GM15510 (cell line): ENCODE results near the gene PDE6B.

Experiments used
- POLR2A ChIP-seq: IDR thresholded peaks from 3 replicates; pipeline ENCODE4 v1.6.1; 2011; ENCODE audit warnings: borderline replicate concordance; ENCODE audit not compliant: insufficient read length; ENCODE audit errors: extremely low read depth

Gene PDE6B

DNA sequence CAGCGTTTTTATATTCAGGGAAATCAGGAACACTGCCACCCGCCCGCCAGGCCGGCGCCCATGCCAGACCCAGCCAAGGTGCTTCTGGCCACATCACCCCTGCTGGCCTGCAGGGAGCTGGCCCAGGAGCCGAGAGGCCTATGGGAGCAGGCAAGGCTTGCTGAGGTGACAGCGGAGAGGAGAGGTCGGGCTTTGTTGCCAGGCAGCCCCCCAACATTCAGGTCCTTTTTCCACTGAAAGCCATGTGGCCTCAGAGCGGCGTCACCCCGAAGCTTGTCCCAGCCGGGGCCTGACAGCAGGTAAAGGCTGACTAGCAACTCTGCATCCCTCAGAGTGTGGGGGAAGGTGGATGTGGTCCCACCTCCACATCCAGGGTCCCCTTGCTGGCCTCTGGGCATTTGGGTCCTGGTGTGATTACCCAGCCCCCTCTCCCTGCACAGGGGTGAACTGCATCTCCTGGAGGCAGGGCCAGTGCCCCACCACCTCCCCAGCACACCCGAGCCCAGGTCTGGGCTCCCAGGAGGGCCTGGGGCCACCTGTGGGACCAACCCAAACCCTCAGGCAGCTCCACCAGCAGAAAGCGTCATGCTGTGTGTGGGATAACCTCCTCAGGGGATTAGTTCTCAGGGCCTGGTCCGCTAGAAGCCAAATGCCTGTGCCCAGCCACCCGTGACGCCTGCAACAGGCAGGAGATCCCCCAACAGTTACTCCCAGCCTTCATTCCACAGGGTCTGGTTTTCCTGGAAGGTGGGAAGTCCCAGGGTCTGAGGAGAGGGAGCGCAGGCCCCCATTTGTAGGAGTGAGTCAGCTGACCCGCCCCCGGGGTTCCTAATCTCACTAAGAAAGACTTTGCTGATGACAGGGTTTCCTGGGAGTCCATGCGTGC, at the start of gene PDE6B:
Gene PDE6B, plus strand, starts transcription at position 869 of the 886 bp plus-strand sequence. CDS start 54 bp downstream, outside the sequence.
- no peak for TF ChIP-seq POLR2A

DNA sequence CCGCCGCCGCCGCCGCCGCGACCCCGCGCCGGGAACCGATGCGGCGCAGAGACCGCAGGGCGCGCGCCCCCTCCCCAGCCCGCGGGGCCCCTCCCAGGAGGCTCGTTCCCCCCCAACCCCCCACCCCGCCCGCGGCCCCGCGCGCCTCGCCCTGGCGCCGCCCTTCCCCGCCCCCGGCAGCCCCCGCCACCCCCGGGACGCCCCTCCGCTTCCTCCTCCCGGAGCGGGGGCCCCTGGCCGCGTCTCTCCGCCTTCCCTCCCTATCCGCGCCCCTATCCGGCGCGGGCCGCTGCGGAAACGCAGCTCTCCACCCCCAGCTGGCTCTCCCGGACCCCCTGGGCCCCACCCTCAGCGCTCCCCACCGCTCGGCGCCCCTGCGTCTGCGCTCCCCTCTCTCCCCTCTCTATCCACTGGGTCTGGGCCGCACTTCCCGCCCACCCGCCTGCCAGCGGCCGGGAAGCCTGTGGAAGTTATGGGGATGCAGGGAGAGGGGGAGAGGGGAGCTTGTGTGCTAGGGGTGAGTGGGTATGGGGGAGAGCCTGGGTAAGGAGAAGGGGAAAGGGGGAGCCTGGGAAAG, 49.0 kb upstream of the PDE6B start, which contains the start of gene TMEM271:
Gene TMEM271, minus strand, starts transcription at position 51 of the 577 bp plus-strand sequence. CDS start 233 bp downstream, outside the sequence.
- TF ChIP-seq POLR2A, result no peak

DNA sequence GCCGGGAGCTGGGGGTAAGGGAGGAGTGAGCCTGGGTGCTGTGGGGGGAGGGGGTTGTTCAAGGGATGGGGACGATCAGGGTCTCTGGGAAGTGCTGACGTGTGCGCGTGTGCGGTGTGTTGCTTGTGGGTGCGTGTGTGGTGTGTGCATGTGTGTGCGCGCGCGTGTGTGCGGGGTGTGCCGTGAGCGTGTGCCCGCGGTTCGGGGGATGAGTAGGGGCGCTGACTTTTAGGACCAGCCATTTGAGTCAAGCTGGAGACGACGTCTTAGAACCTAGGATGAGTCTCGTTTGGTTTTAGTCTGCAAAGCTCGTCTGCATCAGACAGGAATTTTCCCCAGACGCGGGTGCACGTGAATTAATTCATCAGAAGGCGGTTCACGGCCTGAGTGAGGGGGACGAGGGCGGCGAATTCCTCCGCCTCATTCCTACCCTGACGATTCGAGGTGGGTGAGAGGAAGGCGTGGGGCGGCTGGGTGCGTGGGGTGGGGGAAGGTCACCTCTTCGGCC, 48.3 kb upstream of the PDE6B start:
- TF ChIP-seq POLR2A, result no peak

DNA sequence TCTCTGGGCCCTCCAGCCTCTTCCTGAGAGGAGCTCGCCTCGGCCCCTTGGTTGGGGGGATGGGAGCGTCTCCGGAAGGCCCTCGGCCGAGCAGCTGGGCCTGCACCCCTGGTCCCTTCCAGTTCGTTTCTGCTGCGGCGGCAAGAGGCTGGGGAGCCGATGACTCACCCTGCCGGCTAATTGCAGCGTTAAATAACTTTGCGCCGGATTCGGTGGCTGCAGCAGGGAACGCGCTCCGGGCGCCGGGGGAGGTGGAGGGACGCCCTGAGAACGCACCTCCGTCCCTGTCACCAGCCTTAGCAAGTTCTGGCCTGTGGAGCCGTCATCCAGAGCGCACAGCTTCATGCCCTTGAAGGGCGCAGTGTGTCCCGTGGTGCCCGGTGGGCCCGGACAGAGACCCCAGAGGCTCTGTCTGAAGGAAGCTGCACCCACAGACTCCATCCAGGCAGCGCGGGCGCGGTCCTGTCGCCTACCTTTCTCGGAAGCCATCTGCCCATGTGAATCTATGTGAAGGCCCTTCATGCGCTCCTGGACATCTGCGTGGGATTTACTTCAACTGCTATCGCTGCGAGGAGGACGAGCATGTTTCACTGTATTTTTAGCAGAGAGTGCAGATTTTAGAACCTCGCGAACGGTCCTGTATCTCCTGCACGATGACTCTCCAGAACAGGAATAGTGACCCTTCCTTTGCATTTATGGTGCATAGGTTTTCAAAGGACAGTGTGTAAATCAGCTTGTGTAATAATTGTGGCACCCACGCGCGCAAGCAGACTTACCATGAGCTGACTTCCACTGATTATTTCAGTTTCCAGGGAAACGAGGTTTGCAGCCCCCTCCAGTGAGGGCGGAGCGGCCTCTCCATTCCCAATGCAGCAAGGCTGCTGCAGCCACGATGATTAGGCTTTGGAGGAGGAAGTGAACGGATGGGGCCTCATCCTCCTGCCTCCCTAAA, 47.6 kb upstream of the PDE6B start:
- no peak for TF ChIP-seq POLR2A

DNA sequence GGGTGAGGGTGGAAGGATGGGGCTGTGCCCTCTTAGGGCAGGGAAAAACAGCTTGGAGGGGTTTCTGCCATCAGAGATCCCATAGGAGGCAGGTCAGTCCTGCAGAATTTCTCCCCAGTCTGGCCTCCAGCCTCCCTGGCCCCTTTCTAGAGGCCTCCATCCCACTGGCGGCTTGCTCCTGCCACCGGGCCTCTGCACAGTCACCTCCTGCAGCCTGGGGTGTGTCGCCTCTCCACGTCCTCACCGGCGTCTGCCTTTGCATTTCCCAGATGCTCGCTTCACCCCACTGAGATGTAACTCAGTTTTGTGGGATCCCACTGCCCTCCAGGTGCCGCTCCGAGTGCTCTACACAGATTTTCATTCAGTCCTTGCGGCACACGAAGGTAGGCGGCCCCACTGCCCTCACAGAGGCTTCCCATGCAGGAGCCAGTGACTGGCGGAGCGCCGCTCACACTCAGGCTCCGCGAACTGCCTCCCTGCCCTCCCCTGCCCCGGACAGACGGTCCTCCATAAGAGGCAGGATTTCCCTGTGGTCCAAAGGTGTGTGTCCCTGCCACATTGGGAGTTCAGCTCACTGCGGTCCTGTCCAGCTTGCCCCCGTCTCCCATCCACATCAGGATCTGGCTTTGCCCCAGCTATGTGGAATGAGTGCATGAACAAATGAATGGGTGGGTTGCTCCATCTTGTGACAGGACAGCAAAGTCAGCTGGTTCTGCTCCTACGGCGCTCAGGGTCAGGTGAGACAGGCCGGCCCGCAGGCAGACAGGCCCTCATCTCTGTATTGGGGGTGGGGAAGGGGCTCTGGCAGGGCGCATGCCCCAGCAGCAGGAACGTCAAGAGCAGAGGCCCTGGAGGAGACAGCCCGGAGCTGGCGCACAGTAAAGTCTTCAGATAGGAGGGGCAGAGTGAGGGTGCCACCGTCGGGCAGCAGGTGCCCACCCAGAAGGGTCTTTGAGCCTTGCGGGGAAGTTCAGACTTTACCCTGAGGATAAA, 46.6 kb upstream of the PDE6B start:
- TF ChIP-seq POLR2A, result no peak

DNA sequence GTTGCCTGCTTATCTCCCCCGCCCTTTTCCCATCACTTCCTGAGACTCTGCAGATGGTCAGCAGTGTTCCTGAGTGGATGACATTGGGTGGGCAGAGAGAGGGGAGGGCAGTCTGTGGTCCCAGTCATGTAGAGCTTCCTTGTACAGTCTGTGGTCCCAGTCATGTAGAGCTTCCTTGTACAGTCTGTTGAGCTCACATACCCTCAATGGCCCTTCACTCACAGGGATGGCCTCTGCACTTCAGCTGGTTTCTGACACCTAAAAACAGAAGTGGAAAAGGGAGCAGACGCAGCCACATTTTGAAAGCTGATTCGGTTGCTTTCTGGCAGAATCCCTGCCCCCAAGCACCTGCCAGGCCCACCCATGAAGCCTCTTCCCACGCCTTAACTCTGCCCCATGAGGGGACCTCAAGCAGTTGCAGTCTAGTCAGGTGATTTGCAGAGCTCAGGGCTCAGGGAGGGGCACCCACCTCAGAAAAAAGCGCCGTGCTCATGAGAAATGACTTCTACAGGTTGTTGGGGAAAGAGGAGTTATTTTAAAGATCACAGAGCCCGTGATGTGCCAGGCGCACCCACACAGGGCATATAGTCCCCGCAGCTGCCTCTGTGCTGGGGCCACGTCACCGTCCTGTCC, 45.7 kb upstream of the PDE6B start:
- TF ChIP-seq POLR2A, result no peak

DNA sequence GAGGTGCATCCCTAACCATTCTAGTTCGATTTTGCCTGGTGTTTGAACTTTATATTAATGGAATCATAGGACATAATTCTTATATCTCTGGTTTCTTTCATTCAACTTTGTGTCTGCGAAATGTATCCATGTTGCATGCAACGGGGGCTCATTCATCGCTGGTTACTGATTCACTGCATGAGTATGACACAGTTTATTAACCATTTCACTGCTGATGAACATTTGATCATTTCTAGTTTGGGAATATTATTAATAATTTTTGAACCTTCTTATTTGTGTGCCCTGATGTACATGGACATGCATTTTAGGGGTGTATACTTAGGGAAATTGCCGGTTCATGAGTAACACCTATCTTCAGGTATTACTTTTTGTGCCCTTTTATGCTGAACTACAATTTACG, 44.2 kb upstream of the PDE6B start:
- no peak for TF ChIP-seq POLR2A

DNA sequence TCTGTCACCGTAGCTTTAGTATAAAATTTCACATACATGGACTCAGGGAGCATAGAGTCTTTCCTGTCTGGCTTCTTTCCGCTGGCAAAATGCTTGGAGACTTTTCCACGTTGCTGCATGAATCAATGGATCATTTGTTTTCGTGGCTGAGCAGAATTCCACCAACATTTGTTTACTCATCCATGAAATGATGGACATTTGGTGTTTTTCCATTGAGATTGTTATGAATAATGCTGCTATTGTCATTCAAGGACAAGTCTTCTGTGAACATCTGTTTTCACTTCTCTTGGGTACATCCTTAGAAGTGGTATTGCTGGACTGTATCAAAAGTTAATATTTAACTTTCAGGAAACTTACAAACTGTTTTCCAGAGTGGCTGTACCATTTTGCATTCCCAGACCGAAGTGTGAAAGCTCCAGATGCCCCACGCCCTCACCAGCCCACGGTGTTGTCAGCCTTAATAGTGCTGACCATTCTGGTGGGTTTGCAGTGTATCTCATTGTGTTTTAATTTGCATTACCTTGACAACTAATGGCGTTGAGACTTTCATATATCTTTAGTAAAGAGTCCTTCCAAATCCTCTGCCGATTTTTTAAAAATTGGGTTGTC, 43.5 kb upstream of the PDE6B start:
- no peak for TF ChIP-seq POLR2A

DNA sequence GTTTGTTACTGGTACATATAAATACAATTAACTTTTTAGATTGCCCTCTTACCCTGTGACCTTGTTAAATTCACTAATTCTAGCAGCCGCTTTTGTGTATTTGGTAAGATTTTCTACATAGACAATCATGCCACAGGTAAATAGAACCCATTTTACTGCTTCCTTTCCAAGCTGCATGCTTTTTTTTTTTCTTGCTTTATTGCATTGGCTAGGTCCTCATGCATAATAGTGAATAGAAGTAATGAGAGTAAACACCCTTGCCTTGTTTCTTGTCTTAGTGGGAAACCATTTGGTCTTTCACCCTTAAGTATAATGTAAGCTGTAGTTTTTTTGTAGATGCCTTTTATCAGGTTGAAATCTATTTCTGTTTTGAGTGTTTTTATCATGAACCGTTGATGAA, 41.6 kb upstream of the PDE6B start:
- TF ChIP-seq POLR2A, result no peak

DNA sequence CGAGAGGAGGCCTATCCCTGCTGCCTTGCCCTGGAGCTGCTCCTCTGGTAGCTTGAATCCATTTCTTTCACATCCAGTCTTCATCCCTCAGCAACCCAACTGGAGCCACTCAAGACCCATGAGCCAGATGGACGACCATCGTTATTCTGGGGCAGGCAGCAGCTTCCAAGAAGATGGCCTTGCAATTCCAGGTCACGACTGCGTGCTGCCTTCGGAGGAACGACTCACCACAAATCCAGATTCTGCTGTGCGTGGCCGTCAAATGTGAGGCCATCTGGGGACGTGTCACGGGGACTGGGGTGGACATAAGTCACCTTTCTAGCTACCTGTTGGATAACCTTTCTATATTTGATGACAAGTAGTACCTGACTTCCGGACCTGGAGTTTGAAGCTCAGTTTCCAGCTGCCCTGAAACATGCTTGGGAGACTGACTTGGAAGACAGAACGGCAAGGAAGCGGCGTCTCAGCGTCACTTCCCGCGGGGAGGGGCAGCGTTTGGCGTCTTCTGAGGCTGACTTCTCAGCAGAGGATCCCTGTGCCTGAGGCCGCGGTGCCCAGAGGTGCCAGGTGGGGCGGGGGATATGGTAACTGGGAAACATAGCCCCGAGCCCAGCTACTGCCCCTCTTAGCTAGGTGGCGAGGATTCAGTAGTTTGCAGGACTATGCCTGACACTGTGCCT, 37.6 kb upstream of the PDE6B start:
- TF ChIP-seq POLR2A, result no peak

DNA sequence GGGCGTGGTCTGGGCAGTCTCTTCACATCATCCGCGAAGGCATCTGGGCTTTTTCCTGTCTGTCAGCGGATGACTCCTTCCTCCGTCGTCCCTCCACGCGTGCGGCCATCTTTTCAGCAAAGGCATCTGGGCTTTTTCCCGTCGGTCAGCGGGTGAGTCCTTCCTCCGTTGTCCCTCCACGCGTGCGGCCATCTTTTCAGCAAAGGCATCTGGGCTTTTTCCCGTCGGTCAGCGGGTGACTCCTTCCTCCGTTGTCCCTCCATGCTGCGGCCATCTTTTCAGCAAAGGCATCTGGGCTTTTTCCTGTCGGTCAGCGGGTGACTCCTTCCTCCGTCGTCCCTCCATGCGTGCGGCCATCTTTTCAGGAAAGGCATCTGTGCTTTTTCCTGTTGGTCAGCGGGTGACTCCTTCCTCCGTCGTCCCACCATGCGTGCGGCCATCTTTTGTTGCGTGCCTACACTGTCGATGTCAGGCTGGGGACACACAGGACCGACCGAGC, 37.0 kb upstream of the PDE6B start:
- TF ChIP-seq POLR2A, result no peak
